Upper lobe of left lung (tissue), 4 donors: ENCODE measurements around the gene PGBD2.
"Not testable (repeated sequence)": the region's sequence is repeated elsewhere in the genome, so short reads cannot be mapped to it uniquely, and the experiment has no call there.

ENCODE experiments used
- CTCF ChIP-seq, 6 experiments: fragments of 450-650 bp in 4 of 6; fragments of 200-600 bp in 2 of 6; sonication (generic) in 2 of 6; IDR thresholded peaks; one replicate each; pipeline ENCODE4 v1.5.1; 2016 to 2019; ENCODE audit warnings: antibody characterized with exemption in 6 of 6
- EP300 ChIP-seq, 4 donors: sonication (generic); formaldehyde crosslinking; IDR thresholded peaks; one replicate each; pipeline ENCODE4 v1.5.1; 2017; ENCODE audit warnings: antibody characterized with exemption in 4 of 4, control low read depth in 2 of 4
- POLR2A ChIP-seq, 4 donors: fragments of 450-650 bp; IDR thresholded peaks; one replicate each; pipeline ENCODE4 v1.5.1; 2016 to 2017; ENCODE audit warnings: antibody characterized with exemption in 4 of 4, mild to moderate bottlenecking in 2 of 4

- not testable (repeated sequence) for TF ChIP-seq CTCF, POLR2A, EP300 (IDR thresholded peaks at IDR 0.05)
Observed at GRCh38 chr1:248882427-248882826, 23.6 kb upstream of the PGBD2 start.
